Superior temporal gyrus (tissue), 1 donor: ENCODE results near the gene DSP.
A peak's percentile ranks its signal among the peaks of the same experiment; 100 is the strongest.

ENCODE experiments used
- DNase-seq: peaks from one replicate; pipeline ENCODE4 v3.0.0-alpha.2; 2016; ENCODE audit errors: extremely low spot score

DSP gene

DNA sequence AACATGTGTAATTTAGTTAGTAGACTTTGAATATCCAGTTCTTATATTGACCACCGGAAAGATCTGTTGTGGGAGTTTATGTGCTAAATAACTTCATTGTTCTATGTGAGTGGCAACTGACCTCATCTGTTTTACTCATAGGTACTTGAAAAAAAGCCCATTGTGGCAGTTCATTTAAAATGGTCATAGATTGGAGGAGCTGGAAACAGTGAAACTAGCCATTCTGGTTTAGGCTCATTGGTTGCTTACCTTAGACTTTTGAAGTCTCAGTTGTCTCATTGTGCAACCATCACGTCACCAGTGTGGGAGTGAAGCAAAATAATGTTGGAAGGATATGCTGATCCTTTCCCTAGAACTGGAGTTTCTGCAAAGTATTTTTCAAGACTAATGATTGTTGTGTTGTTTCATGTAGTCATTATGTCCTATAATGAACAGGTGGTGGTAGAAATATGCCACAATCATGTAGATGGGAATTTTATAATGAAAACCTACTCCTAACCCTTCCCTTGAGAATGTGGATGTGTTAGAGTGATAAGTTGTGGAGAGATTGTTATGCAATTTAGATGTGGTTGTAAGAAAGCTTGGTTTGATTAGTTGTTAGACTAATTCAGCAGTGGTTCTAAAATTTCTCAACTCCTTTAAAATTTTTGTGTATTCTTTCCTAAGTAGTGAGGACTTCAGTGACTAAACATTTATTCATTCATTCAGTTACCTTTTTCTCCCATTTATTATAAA is 18.3 kb downstream of the DSP start:
- no peak for DNase-seq

DNA sequence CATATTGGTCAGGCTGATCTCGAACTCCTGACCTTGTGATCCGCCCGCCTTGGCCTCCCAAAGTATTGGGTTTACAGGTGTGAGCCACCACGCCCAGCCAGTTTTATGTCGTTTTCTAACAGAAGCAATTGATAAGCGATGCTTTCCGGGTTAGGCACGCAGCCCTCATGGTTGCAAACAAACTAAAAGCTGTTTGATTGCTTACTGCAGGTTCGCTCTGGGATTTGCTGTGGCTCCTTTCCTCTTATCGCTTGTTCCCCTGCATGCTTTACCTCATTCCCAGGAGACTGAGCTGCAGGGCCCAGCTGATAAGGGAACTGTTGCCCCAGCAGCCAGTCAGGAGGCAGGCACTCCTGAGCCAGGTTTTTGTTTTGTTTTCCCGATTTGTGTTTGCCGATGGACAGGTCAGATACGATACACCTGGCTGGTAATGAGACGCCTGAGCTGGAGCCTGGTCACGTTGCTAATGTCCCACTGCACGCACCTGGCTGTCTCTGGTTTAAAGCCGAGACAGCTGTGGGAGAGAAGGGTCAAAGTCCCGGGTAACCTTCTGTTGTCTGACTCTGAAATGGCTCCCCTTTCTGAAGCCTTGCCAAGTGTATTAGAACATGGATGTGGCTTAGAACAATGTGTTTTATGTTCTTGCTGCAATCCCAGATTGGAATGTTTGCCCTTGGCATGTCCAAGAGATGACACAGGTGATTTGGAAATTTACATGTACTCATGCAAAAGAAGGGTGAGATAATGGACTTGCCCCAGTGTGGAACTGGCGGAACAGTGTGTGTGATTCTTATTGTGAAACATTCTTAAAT is 19.9 kb downstream of the DSP start:
- no peak for DNase-seq

DNA sequence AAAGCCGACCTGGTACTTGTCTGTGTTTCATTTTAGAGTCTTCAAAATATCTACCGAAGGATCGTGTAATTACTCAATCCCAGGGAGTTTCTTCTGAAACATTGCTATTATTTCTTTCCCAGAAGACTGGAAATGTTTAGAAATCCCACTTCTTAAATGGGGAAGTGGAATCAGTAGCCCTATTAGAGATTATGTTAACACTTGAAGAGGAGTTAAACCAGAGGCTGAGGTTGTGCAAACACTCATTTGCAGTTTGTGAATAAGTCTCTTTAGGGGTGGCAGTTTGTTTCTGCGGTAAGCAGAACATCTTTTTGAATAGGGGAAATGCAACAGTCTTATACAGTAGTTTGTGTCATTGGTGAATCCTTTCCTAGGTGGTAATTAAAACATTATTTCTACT is 21.3 kb downstream of the DSP start:
- DNase-seq: no peak

DNA sequence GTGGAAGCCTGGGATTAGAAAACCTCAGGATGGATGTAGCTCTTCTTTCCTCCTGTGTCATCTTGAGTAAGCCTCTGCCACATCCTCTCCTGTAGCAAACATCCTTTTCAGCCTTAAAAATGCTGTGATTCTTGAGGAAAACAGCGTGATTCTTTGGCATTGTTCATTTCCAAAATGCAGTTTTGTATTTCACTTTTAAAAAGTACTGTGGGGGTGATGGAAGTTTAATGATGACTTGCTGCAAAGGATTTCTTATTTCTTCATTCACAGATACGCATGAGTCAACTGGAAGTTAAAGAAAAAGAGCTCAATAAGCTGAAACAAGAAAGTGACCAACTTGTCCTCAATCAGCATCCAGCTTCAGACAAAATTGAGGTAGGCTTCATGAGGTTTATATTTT is 24.6 kb downstream of the DSP start:
- no peak for DNase-seq

DNA sequence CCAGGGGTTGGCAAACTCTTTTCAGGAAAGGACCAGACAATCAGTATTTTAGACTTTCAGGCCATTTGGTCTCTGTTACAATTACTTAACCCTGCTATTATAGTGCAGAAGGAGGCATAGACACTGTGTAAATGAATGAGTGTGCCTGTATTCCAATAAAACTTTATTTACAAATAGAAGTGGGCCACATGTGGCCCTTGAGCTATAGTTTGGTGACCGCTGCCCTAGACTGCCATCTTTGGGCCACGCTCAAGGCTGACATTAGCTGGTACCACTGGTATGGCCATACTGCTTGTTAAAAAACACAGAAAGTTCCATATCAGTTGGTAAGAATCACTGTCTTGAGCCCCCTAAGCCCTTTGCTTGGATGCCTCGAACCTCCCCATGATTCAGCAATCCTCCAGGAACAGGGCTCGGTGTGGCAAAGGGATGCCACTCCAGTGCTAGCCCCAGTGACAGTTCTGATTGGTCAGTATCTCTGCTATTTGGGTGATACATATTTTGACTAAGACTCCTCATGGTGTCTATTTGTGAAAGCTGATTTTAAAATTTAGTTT is 25.2 kb downstream of the DSP start:
- DNase-seq: no peak

DNA sequence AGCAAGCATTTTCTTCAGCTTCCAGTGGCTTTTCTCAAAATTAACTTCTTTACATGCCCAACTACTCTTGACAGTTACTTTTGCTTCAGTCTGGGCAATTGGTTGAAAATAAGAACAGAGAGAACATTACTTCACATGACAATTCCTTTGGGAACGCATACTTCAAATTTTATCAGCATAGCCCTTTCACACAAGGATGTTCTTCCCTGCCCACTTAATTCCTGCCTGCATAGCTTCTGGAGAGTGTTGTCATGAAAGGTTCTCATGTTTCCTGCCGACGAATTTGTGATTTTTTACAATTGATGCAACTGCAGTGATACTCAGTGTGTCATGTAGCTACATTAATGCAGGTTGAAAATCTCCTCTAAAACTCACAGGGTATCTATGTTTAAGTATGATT is 26.6 kb downstream of the DSP start:
- DNase-seq: no peak

DNA sequence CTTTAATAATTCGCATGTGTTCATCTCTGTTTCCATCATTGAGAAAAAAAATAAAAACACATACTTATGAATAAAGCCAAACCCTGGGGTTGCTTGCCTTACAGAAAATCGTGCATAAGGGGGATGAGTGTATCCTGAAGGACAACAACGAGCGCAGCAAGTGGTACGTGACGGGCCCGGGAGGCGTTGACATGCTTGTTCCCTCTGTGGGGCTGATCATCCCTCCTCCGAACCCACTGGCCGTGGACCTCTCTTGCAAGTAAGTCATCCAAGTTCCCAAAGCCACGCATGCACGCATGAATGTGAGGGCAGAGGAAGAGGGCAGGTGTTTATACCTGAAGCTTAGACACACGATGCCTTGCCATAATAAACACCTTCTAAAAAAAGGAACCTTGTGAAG is 27.6 kb downstream of the DSP start:
- DNase-seq: no peak

DNA sequence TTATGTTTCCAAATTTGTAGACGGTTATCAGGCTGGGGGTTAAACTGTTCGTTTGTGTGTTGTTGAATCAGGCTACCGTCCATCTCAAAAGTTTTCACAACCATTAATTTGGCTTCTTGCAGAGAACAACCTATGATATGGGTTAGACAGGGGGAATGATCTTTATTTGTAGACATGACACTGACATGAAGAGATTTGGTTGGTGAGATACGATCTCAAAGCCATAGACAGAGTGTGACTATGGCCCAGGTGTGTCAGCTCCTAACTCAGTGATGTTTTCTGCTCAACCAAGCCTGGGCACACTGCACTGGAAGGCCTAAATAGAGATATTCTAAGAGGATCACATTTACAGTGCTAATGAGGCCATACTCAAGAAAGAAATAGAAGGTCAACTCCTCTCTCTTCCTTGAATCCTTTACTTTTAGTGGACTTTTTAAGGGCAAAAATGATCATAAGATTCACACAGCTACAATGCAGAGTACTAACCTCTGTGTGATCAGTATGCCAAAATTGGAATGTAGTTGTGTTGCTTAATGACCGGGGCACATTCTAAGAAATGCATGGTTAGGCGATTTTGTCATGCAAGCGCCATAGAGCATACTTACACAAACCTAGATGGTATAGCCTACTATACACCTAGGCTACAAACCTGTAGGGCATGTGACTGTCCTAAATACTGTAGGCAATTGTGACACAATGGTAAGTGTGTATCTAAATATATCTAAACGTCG is 30.9 kb downstream of the DSP start:
- DNase-seq: no peak

DNA sequence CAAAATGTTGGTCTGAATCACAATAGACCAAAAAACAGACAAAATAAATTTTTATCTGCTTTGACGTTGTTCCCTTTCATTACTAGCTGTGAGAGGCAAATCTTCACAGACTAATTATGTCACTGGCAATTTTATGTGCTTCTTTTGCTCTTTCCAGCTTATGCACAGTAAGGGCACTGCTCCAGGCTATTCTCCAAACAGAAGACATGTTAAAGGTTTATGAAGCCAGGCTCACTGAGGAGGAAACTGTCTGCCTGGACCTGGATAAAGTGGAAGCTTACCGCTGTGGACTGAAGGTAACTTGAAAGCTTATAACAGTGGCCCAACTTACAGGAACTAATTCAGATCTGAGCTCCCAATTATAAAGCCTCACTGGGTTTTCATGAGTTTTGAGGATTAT is 33.0 kb downstream of the DSP start:
- no peak for DNase-seq

DNA sequence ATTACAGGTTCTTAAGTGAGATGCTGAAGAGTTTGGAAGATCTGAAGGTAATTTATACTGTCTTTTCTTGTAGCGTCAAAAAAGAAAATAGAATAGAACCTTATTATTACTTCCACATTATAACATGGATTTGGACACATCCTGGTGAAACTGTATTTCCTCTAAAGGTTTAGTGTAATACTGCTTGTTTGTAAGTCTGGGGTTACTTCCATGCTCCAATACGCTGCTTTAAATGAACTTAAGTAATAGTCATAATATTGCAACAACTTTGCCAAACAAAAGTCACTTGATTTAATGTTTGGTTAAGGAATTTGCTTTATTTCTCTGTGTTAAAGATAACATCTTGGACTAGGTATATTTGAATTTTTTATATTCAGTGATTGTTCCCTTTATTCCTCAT is 37.0 kb downstream of the DSP start:
- DNase-seq: no peak

DNA sequence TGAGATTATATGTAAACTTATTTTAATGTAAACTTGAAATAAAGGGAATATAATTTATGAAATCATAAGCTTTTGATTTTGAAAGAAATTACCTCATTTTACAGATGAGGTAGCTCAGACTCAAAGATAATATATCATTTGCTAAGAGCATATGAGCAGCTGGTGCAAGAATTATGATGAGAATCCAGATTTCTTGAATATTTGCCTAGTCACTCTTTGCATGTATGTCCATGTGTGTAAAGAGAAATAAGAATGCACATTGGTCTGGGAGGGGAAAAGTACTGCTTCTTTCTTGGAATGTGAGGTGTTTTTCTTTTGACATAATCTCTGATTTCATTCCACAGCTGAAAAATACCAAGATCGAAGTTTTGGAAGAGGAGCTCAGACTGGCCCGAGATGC is 37.5 kb downstream of the DSP start:
- no peak for DNase-seq

DNA sequence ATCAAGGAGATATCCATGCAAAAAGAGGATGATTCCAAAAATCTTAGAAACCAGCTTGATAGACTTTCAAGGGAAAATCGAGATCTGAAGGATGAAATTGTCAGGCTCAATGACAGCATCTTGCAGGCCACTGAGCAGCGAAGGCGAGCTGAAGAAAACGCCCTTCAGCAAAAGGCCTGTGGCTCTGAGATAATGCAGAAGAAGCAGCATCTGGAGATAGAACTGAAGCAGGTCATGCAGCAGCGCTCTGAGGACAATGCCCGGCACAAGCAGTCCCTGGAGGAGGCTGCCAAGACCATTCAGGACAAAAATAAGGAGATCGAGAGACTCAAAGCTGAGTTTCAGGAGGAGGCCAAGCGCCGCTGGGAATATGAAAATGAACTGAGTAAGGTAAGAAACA is 38.4 kb downstream of the DSP start:
- no peak for DNase-seq

DNA sequence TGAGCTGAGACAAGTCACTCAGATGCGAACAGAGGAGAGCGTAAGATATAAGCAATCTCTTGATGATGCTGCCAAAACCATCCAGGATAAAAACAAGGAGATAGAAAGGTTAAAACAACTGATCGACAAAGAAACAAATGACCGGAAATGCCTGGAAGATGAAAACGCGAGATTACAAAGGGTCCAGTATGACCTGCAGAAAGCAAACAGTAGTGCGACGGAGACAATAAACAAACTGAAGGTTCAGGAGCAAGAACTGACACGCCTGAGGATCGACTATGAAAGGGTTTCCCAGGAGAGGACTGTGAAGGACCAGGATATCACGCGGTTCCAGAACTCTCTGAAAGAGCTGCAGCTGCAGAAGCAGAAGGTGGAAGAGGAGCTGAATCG is 39.1 kb downstream of the DSP start:
- DNase-seq: no peak

DNA sequence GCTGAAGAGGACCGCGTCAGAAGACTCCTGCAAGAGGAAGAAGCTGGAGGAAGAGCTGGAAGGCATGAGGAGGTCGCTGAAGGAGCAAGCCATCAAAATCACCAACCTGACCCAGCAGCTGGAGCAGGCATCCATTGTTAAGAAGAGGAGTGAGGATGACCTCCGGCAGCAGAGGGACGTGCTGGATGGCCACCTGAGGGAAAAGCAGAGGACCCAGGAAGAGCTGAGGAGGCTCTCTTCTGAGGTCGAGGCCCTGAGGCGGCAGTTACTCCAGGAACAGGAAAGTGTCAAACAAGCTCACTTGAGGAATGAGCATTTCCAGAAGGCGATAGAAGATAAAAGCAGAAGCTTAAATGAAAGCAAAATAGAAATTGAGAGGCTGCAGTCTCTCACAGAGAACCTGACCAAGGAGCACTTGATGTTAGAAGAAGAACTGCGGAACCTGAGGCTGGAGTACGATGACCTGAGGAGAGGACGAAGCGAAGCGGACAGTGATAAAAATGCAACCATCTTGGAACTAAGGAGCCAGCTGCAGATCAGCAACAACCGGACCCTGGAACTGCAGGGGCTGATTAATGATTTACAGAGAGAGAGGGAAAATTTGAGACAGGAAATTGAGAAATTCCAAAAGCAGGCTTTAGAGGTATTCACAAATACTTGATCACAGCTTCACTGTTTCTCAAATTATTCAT is 39.6 kb downstream of the DSP start:
- DNase-seq: no peak

DNA sequence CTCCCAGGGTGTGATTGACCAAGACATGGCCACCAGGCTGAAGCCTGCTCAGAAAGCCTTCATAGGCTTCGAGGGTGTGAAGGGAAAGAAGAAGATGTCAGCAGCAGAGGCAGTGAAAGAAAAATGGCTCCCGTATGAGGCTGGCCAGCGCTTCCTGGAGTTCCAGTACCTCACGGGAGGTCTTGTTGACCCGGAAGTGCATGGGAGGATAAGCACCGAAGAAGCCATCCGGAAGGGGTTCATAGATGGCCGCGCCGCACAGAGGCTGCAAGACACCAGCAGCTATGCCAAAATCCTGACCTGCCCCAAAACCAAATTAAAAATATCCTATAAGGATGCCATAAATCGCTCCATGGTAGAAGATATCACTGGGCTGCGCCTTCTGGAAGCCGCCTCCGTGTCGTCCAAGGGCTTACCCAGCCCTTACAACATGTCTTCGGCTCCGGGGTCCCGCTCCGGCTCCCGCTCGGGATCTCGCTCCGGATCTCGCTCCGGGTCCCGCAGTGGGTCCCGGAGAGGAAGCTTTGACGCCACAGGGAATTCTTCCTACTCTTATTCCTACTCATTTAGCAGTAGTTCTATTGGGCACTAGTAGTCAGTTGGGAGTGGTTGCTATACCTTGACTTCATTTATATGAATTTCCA is 43.9 kb downstream of the DSP start:
- DNase-seq: no peak

DNA sequence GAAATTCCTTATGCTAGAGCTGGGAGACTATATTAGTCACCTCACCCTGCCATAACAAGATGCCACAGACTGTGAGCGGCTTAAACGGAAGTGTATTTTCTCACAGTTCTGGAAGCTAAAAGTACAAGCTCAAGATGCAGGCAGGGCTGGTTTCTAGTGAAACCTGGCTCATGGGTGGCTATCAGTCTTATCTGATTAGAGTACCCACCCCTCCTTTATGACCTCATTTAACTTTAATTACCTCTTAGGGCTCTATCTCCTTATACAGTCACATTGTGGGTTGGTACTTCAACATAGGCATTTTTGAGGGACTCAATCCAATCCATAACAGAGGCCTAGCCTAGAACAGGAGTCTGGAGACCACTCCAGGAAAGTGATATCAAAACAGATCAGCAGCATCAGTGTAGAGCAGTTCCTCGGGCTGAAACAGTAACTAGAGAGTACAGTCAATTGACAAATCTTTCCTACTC is 46.2 kb downstream of the DSP start:
- no peak for DNase-seq

DNA sequence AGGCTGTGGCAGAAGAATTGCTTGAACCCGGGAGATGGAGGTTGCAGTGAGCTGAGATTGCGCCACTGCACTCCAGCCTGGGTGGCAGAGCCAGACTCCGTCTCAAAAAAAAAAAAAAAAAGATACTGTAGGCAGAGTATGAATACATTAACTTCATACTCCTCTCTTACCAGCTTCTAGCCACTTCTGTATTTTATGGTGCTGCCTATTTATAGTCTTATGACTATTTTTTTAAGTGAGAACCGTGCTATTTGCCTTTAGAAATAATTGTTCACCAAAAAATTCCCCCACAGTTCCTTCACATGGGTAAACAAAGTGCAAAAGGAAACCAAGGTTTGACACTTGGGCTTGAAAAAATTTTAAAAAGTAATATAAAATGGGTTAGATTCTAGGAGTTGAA is 47.0 kb downstream of the DSP start:
- no peak for DNase-seq

DNA sequence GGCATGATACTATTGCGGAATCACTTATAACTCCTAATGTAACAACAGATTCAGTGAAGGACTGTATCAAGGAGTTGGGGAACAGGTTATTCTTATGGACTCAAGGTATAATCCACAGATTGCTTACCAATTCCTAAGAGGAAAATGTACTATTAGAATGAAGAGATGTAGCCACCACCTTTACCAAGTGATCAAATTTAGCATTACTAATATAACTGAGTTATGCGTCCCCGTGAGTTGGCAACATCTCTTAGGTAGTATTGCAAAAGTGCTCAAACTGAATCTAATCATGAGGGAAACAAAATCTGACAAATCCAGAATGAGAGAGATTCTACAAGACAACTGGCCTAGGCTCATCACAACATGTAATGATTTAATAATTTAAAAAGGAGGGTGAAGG is 47.8 kb downstream of the DSP start:
- no peak for DNase-seq

DNA sequence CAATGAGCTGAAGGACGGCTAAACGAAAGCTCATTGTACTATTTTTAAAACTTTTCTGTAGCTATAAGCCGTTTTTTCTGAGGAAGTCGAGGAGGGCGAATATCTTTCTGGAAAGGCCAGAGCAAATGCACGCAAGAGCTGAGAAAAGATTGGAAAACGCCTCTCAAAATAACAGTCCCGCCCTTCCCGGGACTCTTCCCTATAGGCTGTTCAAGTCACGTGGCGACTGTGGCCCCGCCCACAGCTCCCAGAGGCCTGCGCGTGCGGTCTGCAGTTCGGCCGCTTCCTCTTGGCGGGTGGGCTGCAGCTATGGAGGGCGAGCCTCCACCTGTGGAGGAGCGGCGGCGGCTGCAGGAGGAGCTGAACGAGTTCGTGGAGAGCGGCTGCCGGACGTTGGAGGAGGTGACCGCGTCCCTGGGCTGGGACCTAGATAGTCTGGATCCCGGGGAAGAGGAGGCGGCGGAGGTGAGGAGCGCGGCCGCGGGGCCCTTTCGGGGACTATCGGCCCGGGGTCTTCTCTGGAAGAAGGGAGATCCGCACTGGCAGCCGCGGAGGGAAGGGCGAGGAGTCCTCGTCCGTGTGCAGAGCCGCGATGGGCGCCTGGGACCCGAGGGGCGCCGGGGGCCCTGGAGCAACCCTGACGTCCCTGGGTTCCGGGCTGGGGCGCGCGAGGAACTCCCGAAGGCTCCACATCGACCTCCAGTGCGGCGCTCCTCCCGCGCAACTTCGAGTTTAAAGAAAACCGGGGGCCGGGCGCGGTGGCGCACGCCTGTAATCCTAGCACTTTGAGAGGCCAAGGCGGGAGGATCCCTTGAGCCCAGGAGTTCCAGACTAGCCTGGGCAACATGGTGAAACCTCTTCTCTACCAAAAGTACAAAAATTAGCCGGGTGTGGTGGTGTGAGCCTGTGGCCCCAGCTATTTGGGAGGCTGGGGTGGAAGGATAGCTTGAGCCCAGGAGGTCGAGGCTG is 48.8 kb downstream of the DSP start, which contains the start of gene SNRNP48:
Gene SNRNP48, plus strand, starts transcription at position 250 of the 969 bp plus-strand sequence. Its CDS starts 60 bp downstream, at position 310.
- peak; percentile 98 for DNase-seq

DNA sequence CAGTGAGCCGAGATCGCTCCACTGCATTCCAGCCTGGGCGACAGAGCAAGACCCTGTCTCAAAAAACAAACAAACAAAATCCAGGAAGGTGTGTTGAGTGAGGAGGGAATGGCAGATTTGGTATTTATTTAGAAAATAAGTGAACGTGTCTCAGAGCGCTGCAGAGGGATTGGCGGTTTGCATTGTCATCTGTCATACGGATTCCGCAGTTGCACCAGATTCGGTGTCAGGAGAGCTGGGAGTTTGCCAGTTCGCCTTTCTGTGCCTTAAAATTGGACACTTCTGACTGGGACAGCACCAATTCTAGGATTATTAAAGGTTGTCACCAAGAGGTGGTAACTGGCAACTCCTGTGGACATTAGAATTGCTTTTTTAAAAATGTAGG is 49.4 kb downstream of the DSP start:
- DNase-seq: peak; percentile 41
